ENCODE measurements around the gene NT5M.

The NT5M gene

GRCh38 chr17:17343160-17343735 lies 40.1 kb downstream of the NT5M start:
- DNase-seq: no peak

GRCh38 chr17:17343896-17344506 lies 40.8 kb downstream of the NT5M start:
- DNase-seq: no peak

GRCh38 chr17:17344507-17345293 lies 41.5 kb downstream of the NT5M start:
- DNase-seq: peak in 5 of 56 donors; percentile 8 to 27 (median 17)

- no peak for DNase-seq
These were observed 42.1 kb downstream of the NT5M start for GRCh38 chr17:17345294-17345597.

GRCh38 chr17:17345686-17346427 lies 42.7 kb downstream of the NT5M start:
- DNase-seq: no peak

GRCh38 chr17:17346428-17347233 lies 43.5 kb downstream of the NT5M start:
- DNase-seq: no peak

- DNase-seq: no peak
These were observed 44.2 kb downstream of the NT5M start for GRCh38 chr17:17347234-17347955.

- DNase-seq: no peak
These were observed 45.0 kb downstream of the NT5M start for GRCh38 chr17:17347956-17348871.

GRCh38 chr17:17348872-17349723 lies 45.9 kb downstream of the NT5M start:
- no peak for DNase-seq

- no peak for DNase-seq
These were observed 46.5 kb downstream of the NT5M start for GRCh38 chr17:17349724-17350106.

- no peak for DNase-seq
These were observed 47.5 kb downstream of the NT5M start for GRCh38 chr17:17350491-17351355.

GRCh38 chr17:17351356-17351891 lies 48.3 kb downstream of the NT5M start:
- no peak for DNase-seq

GRCh38 chr17:17351901-17352781 lies 49.0 kb downstream of the NT5M start:
- peak in 7 of 56 donors; percentile 6 to 47 (median 16) for DNase-seq

GRCh38 chr17:17352836-17353624 lies 49.9 kb downstream of the NT5M start:
- DNase-seq: no peak

All from nucleus accumbens (tissue), 56 donors.